Epithelial cell of prostate (primary cell): Measurements from ENCODE around the gene GPR17.
A peak's percentile ranks its signal among the peaks of the same experiment; 100 is the strongest.

ENCODE experiments used
- DNase-seq: peaks from one replicate; pipeline ENCODE4 v3.0.0-alpha.2; 2011; ENCODE audit warnings: low read depth, low spot score
- H3K27ac ChIP-seq: fragments of 450-650 bp; 2 replicates; pipeline ENCODE4 v1.5.1; 2017; ENCODE audit warnings: mild to moderate bottlenecking

Gene GPR17

GRCh38 chr2:127628767-127629614 lies 17.0 kb upstream of the GPR17 start:
- DNase-seq = no peak
- no peak overlapping the region for H3K27ac ChIP-seq

- H3K27ac ChIP-seq = no peak overlapping the region
- DNase-seq = no peak
These were observed 16.3 kb upstream of the GPR17 start for GRCh38 chr2:127629637-127630036.

GRCh38 chr2:127630096-127630863 lies 15.7 kb upstream of the GPR17 start:
- no peak for DNase-seq
- H3K27ac ChIP-seq = no peak overlapping the region

- no peak overlapping the region for H3K27ac ChIP-seq
- DNase-seq = no peak
These were observed 15.0 kb upstream of the GPR17 start for GRCh38 chr2:127630864-127631540.

- H3K27ac ChIP-seq = no peak overlapping the region
- DNase-seq = no peak
These were observed 14.4 kb upstream of the GPR17 start for GRCh38 chr2:127631541-127631996.

GRCh38 chr2:127631997-127632581 lies 13.9 kb upstream of the GPR17 start:
- DNase-seq = no peak
- H3K27ac ChIP-seq = no peak overlapping the region

- no peak overlapping the region for H3K27ac ChIP-seq
- DNase-seq = no peak
These were observed 13.1 kb upstream of the GPR17 start for GRCh38 chr2:127632592-127633489.

GRCh38 chr2:127633556-127634065 lies 12.3 kb upstream of the GPR17 start:
- no peak for DNase-seq
- no peak overlapping the region for H3K27ac ChIP-seq

- no peak overlapping the region for H3K27ac ChIP-seq
- DNase-seq = no peak
These were observed 11.8 kb upstream of the GPR17 start for GRCh38 chr2:127634066-127634617.

- H3K27ac ChIP-seq = no peak overlapping the region
- no peak for DNase-seq
These were observed 11.2 kb upstream of the GPR17 start for GRCh38 chr2:127634626-127635379.

- DNase-seq = no peak
- H3K27ac ChIP-seq = no peak overlapping the region
These were observed 10.3 kb upstream of the GPR17 start for GRCh38 chr2:127635380-127636237.

- DNase-seq = no peak
- H3K27ac ChIP-seq = no peak overlapping the region
These were observed 9.4 kb upstream of the GPR17 start for GRCh38 chr2:127636248-127637235.

- DNase-seq = no peak
- H3K27ac ChIP-seq = peak overlapping the region; percentile 49
These were observed 8.7 kb upstream of the GPR17 start for GRCh38 chr2:127637236-127637630.

GRCh38 chr2:127637725-127638252 lies 8.2 kb upstream of the GPR17 start:
- DNase-seq = peak; percentile 37
- H3K27ac ChIP-seq = peak overlapping the region; percentile 49

- no peak for DNase-seq
- peak overlapping the region; percentile 49 for H3K27ac ChIP-seq
These were observed 7.4 kb upstream of the GPR17 start for GRCh38 chr2:127638361-127639110.
